ENCODE results near the gene CYSRT1. TPM values are rescaled to one million over a fixed set of nuclear protein-coding genes. Genes with fewer than 3 reads are reported as not detected.
A peak's percentile ranks its signal among the peaks of the same experiment; 100 is the strongest.

Gene CYSRT1
- total and polyA plus RNA-seq, 2 donors (not counting 1 experiment from before 2014, with no cell fraction given): 0.19 to 0.66 TPM

GRCh38 chr9:137195525-137196220 lies 29.3 kb upstream of the CYSRT1 start:
- H3K4me3 ChIP-seq (replicated peaks in 1 of 4; ENCODE audit: control extremely low read depth in 1 of 4, insufficient read depth in 1 of 4, low read depth in 3 of 4, low read length in 4 of 4): no peak overlapping the region
- H3K9ac ChIP-seq (ENCODE audit: insufficient read depth, low read length): no peak overlapping the region
- no peak overlapping the region for H2AFZ ChIP-seq (ENCODE audit: low read length)
- H3K36me3 ChIP-seq (ENCODE audit: control insufficient read depth, insufficient read depth, low read length): peaks cover 11% of the 10 kb centered on the region
- H3K27ac ChIP-seq (ENCODE audit: insufficient read depth, low read length): no peak overlapping the region
- no peaks in the 10 kb centered on the region for H4K20me1 ChIP-seq (ENCODE audit: control insufficient read depth, extremely low read depth, insufficient read depth, low read length)
- H3K27me3 ChIP-seq (ENCODE audit: control insufficient read depth, insufficient read depth, low read length): no peaks in the 10 kb centered on the region
- peaks cover 9% of the 10 kb centered on the region for H3K79me2 ChIP-seq (ENCODE audit: control insufficient read depth, insufficient read depth, low read length)
- TF ChIP-seq CTCF (conservative IDR thresholded peaks at IDR 0.05 in 1 of 2, IDR thresholded peaks at IDR 0.05 in 1 of 2; ENCODE audit: low read depth in 1 of 2, low read length in 2 of 2) (no peak), EZH2 (IDR thresholded peaks at IDR 0.05; ENCODE audit: low read length, missing control alignments) (no peak)
- H3K4me2 ChIP-seq (ENCODE audit: extremely low read depth, insufficient read depth, low read length): no peak overlapping the region
- no peak for DNase-seq (ENCODE audit: low read depth in 2 of 2)
- H3K4me1 ChIP-seq (ENCODE audit: control insufficient read depth, extremely low read depth, insufficient read depth, low read length): peaks cover 2% of the 10 kb centered on the region
- H3K9me3 ChIP-seq (ENCODE audit: control insufficient read depth, insufficient read depth, low read depth, low read length): no peaks in the 10 kb centered on the region

GRCh38 chr9:137198051-137198901 lies 26.7 kb upstream of the CYSRT1 start:
- no peaks in the 10 kb centered on the region for H3K36me3 ChIP-seq (ENCODE audit: control insufficient read depth, insufficient read depth, low read length)
- no peak overlapping the region for H3K27ac ChIP-seq (ENCODE audit: insufficient read depth, low read length)
- H3K79me2 ChIP-seq (ENCODE audit: control insufficient read depth, insufficient read depth, low read length): peaks cover 10% of the 10 kb centered on the region
- no peaks in the 10 kb centered on the region for H3K27me3 ChIP-seq (ENCODE audit: control insufficient read depth, insufficient read depth, low read length)
- no peaks in the 10 kb centered on the region for H3K9me3 ChIP-seq (ENCODE audit: control insufficient read depth, insufficient read depth, low read depth, low read length)
- no peak overlapping the region for H2AFZ ChIP-seq (ENCODE audit: low read length)
- peak overlapping the region in 1 of 4 experiments; percentile 54 for H3K4me3 ChIP-seq (replicated peaks in 1 of 4; ENCODE audit: control extremely low read depth in 1 of 4, insufficient read depth in 1 of 4, low read depth in 3 of 4, low read length in 4 of 4)
- peaks cover 8% of the 10 kb centered on the region for H3K4me1 ChIP-seq (ENCODE audit: control insufficient read depth, extremely low read depth, insufficient read depth, low read length)
- H4K20me1 ChIP-seq (ENCODE audit: control insufficient read depth, extremely low read depth, insufficient read depth, low read length): no peaks in the 10 kb centered on the region
- peak overlapping the region; percentile 68 for H3K4me2 ChIP-seq (ENCODE audit: extremely low read depth, insufficient read depth, low read length)
- H3K9ac ChIP-seq (ENCODE audit: insufficient read depth, low read length): no peak overlapping the region
- no peak for TF ChIP-seq CTCF (conservative IDR thresholded peaks at IDR 0.05 in 1 of 2, IDR thresholded peaks at IDR 0.05 in 1 of 2; ENCODE audit: low read depth in 1 of 2, low read length in 2 of 2)
- no peak for TF ChIP-seq EZH2 (IDR thresholded peaks at IDR 0.05; ENCODE audit: low read length, missing control alignments)
- DNase-seq (ENCODE audit: low read depth in 2 of 2): no peak

GRCh38 chr9:137198902-137199283 lies 26.1 kb upstream of the CYSRT1 start:
- Histone ChIP-seq H3K27me3 (ENCODE audit: control insufficient read depth, insufficient read depth, low read length) (no peaks in the 10 kb centered on the region), H3K79me2 (ENCODE audit: control insufficient read depth, insufficient read depth, low read length) (peaks cover 14% of the 10 kb centered on the region), H3K9ac (ENCODE audit: insufficient read depth, low read length) (no peak overlapping the region), H3K4me1 (ENCODE audit: control insufficient read depth, extremely low read depth, insufficient read depth, low read length) (peaks cover 8% of the 10 kb centered on the region), H4K20me1 (ENCODE audit: control insufficient read depth, extremely low read depth, insufficient read depth, low read length) (no peaks in the 10 kb centered on the region), H3K27ac (ENCODE audit: insufficient read depth, low read length) (no peak overlapping the region), H3K4me2 (ENCODE audit: extremely low read depth, insufficient read depth, low read length) (peak overlapping the region; percentile 78), H3K4me3 (replicated peaks in 1 of 4; ENCODE audit: control extremely low read depth in 1 of 4, insufficient read depth in 1 of 4, low read depth in 3 of 4, low read length in 4 of 4) (peak overlapping the region in 1 of 4 experiments; percentile 54), H3K36me3 (ENCODE audit: control insufficient read depth, insufficient read depth, low read length) (no peaks in the 10 kb centered on the region), H3K9me3 (ENCODE audit: control insufficient read depth, insufficient read depth, low read depth, low read length) (no peaks in the 10 kb centered on the region), H2AFZ (ENCODE audit: low read length) (no peak overlapping the region)
- DNase-seq (ENCODE audit: low read depth in 2 of 2): no peak
- no peak for TF ChIP-seq EZH2 (IDR thresholded peaks at IDR 0.05; ENCODE audit: low read length, missing control alignments)
- TF ChIP-seq CTCF (conservative IDR thresholded peaks at IDR 0.05 in 1 of 2, IDR thresholded peaks at IDR 0.05 in 1 of 2; ENCODE audit: low read depth in 1 of 2, low read length in 2 of 2): no peak

All from fibroblast of lung (primary cell).